Measurements from ENCODE around the gene SLC6A8.
"Not testable (repeated sequence)": the region's sequence is repeated elsewhere in the genome, so short reads cannot be mapped to it uniquely, and the experiment has no call there.

Gene SLC6A8

GRCh38 chrX:153672531-153673427 is 14.9 kb upstream of the SLC6A8 start:
- DNase-seq (ENCODE audit: low read depth): no peak
- no peak for TF ChIP-seq CTCF (IDR thresholded peaks at IDR 0.05; ENCODE audit: low read depth, low read length, missing control alignments)
- H3K4me3 ChIP-seq (ENCODE audit: low read depth, low read length): no peak overlapping the region

- no peak for DNase-seq (ENCODE audit: low read depth)
- TF ChIP-seq CTCF (IDR thresholded peaks at IDR 0.05; ENCODE audit: low read depth, low read length, missing control alignments): no peak
- H3K4me3 ChIP-seq (ENCODE audit: low read depth, low read length): no peak within 1 kb of the TSS
Observed at GRCh38 chrX:153673428-153674218, 14.1 kb upstream of the SLC6A8 start, which contains the start of gene PNCK. TSS of gene PNCK (minus strand) at chrX:153673813. CDS start at chrX:153673076, 737 bp downstream.

DNA sequence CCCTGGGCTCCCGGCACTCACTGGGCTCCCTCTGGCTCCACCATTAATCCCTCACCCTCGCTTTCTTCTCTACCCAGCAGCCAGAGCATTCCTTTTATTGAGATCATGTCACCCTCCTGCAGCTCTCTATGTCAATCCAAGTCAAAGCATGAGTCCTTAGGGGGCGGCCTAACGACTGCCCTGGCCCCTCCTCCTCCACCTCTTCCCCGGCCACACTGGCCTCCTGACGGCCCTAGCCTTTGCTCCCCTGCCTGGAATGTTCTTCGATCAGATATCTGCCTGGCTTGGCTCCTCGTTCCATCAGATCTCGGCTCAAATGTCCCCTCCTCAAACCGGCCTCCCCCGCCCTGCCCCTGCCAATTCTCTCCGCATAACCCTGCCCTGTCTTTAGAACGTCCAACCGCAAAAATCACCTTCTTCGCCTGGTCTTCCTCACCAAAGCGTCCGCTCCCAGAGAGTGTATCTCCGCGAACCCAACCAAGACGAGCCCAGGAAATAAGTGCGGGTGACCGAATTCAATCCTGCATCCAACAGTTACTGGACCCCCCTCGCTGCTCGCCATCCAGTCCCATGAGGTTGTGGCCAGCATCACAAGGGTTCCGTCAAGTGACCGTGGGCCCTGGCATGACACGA is 13.4 kb upstream of the SLC6A8 start:
- no peak for TF ChIP-seq CTCF (IDR thresholded peaks at IDR 0.05; ENCODE audit: low read depth, low read length, missing control alignments)
- no peak overlapping the region for H3K4me3 ChIP-seq (ENCODE audit: low read depth, low read length)
- no peak for DNase-seq (ENCODE audit: low read depth)

DNA sequence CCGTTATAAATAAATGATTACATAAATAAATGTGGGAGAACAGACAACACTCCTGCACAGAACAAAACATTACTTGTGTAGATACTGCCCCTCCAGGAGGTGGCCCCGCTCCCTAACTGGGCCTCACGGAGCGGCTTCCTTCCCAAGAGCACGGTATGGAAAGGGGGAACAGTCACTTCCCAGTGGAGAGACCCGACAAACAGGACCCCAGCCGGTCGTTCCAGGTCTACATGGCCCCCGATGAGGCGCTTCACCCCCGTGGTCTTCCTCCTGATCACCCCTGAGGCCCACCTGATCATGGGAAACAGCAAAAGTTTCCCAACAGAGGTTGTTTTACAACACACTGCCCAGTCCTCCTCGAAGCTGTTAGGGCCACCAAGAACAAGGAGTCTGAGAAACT is 6.6 kb upstream of the SLC6A8 start:
- no peak for DNase-seq (ENCODE audit: low read depth)
- H3K4me3 ChIP-seq (ENCODE audit: low read depth, low read length): no peak overlapping the region
- no peak for TF ChIP-seq CTCF (IDR thresholded peaks at IDR 0.05; ENCODE audit: low read depth, low read length, missing control alignments)

- H3K4me3 ChIP-seq (ENCODE audit: low read depth, low read length); DNase-seq (ENCODE audit: low read depth): not testable (repeated sequence)
Observed at GRCh38 chrX:153683486-153683885, 4.2 kb upstream of the SLC6A8 start.

- no peak for DNase-seq (ENCODE audit: low read depth)
- H3K4me3 ChIP-seq (ENCODE audit: low read depth, low read length): no peak overlapping the region
- TF ChIP-seq CTCF (IDR thresholded peaks at IDR 0.05; ENCODE audit: low read depth, low read length, missing control alignments): no peak
Observed at GRCh38 chrX:153684467-153685155, 3.1 kb upstream of the SLC6A8 start.

Data from GM12864 (cell line).